Heart right ventricle (tissue), 16 donors: ENCODE results near the gene PREX1. TPM values are rescaled to one million over a fixed set of nuclear protein-coding genes. Genes with fewer than 3 reads are reported as not detected.

Source experiments
- ATAC-seq, 8 donors: fragments of 200-7000 bp; cut with Tn5 transposase; one replicate each; pipeline ENCODE4 v1.9.1; 2020; ENCODE audit warnings: mild to moderate bottlenecking in 8 of 8, moderate library complexity in 8 of 8, moderate number of reproducible peaks in 1 of 8
- DNase-seq, 2 donors: peaks; one replicate each; pipeline ENCODE4 v3.0.0-alpha.2; 2020
- H3K27ac ChIP-seq, 10 donors: fragments of 200-600 bp; sonication (generic) in 2 of 10; one replicate each; pipeline versions ENCODE4 v1.5.0 to v1.8.0; 2020 to 2022; ENCODE audit warnings: mild to moderate bottlenecking in 3 of 10
- H3K27me3 ChIP-seq, 7 donors: fragments of 200-600 bp; one replicate each; pipeline ENCODE4 v1.8.0; 2021 to 2022; ENCODE audit warnings: mild to moderate bottlenecking in 2 of 7
- H3K36me3 ChIP-seq, 9 donors: fragments of 200-600 bp; sonication (generic) in 1 of 9; one replicate each; pipeline versions ENCODE4 v1.5.0 to v1.8.0; 2020 to 2022; ENCODE audit warnings: mild to moderate bottlenecking in 2 of 9
- H3K4me1 ChIP-seq, 9 donors: fragments of 200-600 bp; sonication (generic) in 1 of 9; one replicate each; pipeline versions ENCODE4 v1.5.0 to v1.8.0; 2020 to 2022; ENCODE audit warnings: mild to moderate bottlenecking in 4 of 9
- H3K4me3 ChIP-seq, 10 donors: fragments of 200-600 bp; sonication (generic) in 2 of 10; one replicate each; pipeline versions ENCODE4 v1.5.0 to v1.8.0; 2020 to 2022; ENCODE audit warnings: mild to moderate bottlenecking in 7 of 10, moderate library complexity in 2 of 10
- H3K9me3 ChIP-seq, 11 donors: fragments of 200-600 bp in 10 of 11; sonication (generic) in 2 of 11; one replicate each; pipeline versions ENCODE4 v1.5.0 to v1.8.0; 2013 to 2022; ENCODE audit warnings: mild to moderate bottlenecking in 2 of 11, control low read depth in 1 of 11, moderate library complexity in 1 of 11
- WGBS, 2 donors: extraction: QIAGEN DNeasy Blood & Tissue Kit; methylation state at CpG; one replicate each; pipeline ENCODE4 v1.1.7; 2013; ENCODE audit warnings: inconsistent platforms in 1 of 2; 5-methylcytosine and 5-hydroxymethylcytosine counted together
- intact Hi-C, 10 donors: fragments of 100-400 bp; cut with DNase I; formaldehyde crosslinking; loops; one replicate each; pipeline versions ENCODE4 v1.11.1 to v1.14.2; 2022
- polyA plus RNA-seq, 2 donors: library from polyadenylated mRNA; stranded (reverse); fragments of 200-250 nt; gene quantifications; one replicate each; pipeline ENCODE4 v1.2.3, GENCODE V29; 2013
- total RNA-seq, 10 donors: library from RNA; stranded (reverse); fragmentation: NEBNext Ultra II Directional in 3 of 10; extraction: Animal tissue kit (Norgen Biotek cat#: 25700) in 3 of 10; gene quantifications; one replicate each; pipeline versions ENCODE4 v1.2.1 to v1.2.4, GENCODE V29; 2021 to 2023
- TF ChIP-seq, protein P1 (sequence below), 9 donors: fragments of 200-600 bp; sonication (generic) in 2 of 9; IDR thresholded peaks; one replicate each; pipeline versions ENCODE4 v1.5.0 to v1.8.0; 2021 to 2022; ENCODE audit warnings: antibody characterized with exemption in 9 of 9, mild to moderate bottlenecking in 5 of 9, moderate library complexity in 1 of 9
- donor health status: Arrhythmogenic right ventricular cardiomyopathy.
- donor health status: ischemic (EF 13 %, LVEDD 7.1; RV severe dilation, severe dysfunction).
- donor health status: healthy with polysubstance abuse.
- donor health status: DM: no; HTN: yes; CAD: no.
- donor health status: DM: no; HTN: no; CAD: no.
- donor health status: ischemic (EF 25% LVEDD 6.9; RV normal size, moderate dysfunction).
- donor health status: ischemic (EF 25% LVEDD 5.7; RV mildly dilated, moderate dysfunction).
- donor health status: healthy.
- donor health status: DM: yes; HTN: yes; CAD: no.
- donor health status: Ischemic cardiomyopathy.
- donor health status: ischemic (EF 35%, LVEDD 5.7; RV mildly dilated, moderate dysfunction).
- donor health status: nonischemic (EF 11% LVEDD 7.7; RV severe dilation, severe dysfunction).
- donor health status: DM: yes; HTN: yes; CAD: no.
- donor health status: PGD.
- donor health status: ischemic (EF 29% LVEDD 5.4; RV normal size, mild dysfunction).
- donor health status: nonischemic (EF 23%, LVEDD 6.1; RV moderate dilation, normal function).

PREX1 gene
- total and polyA plus RNA-seq, 12 donors, result 4.6 to 23.4 (median 8.8) TPM

DNA sequence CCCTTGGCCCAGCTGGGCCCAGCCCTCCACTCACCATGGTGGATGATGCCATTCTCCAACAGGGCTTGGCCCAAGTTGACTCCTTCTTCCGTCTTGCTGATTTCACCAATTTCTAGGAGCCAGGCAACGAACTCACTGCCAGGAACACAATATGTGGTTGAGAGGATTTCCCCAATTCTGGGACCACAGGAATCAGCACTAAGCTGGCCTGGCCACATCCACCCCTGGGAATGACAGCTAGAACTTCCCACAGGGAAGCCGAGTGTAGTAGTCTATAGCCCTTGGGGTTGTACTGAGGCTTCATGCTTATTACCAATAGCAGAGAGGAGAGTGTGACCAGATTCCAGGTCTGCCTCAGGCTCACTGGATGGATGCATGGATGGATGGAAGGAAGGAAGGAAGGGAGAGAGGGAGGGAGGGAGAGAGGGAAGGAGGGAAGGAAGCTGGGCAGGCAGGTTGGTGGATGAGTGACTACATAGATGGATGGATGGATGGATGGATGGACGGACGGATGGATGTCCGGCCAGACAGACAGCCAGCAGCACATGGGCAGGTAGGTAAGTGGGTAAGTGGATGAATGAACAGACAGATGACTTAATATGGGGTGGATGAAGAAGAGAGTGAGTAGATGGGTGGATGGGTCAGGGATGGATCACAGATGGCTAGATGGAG lies 146.5 kb downstream of the PREX1 start:
- H3K36me3 ChIP-seq, result peaks cover 0 to 89% (median 0%) of the 10 kb centered on the region in 9 donors
- 73 to 85% methylated on average over 6 of the region's 6 CpGs for WGBS, 2 donors
- intact Hi-C loops, result loop anchor here in 4 of 10 donors (5.0 to 10.0 kb wide), 4 partner anchors 71 to 146 kb away; partner anchors contain the start of gene PREX1 (in 4 of the 4)
- TF ChIP-seq, protein P1, sequence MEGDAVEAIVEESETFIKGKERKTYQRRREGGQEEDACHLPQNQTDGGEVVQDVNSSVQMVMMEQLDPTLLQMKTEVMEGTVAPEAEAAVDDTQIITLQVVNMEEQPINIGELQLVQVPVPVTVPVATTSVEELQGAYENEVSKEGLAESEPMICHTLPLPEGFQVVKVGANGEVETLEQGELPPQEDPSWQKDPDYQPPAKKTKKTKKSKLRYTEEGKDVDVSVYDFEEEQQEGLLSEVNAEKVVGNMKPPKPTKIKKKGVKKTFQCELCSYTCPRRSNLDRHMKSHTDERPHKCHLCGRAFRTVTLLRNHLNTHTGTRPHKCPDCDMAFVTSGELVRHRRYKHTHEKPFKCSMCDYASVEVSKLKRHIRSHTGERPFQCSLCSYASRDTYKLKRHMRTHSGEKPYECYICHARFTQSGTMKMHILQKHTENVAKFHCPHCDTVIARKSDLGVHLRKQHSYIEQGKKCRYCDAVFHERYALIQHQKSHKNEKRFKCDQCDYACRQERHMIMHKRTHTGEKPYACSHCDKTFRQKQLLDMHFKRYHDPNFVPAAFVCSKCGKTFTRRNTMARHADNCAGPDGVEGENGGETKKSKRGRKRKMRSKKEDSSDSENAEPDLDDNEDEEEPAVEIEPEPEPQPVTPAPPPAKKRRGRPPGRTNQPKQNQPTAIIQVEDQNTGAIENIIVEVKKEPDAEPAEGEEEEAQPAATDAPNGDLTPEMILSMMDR (IDR thresholded peaks at IDR 0.05), result no peak
- peaks cover 24 to 59% (median 46%) of the 10 kb centered on the region in 9 donors for H3K4me1 ChIP-seq
- no peak for DNase-seq
- H3K27me3 ChIP-seq, result no peaks in the 10 kb centered on the region
- no peak overlapping the region for H3K27ac ChIP-seq
- no peaks in the 10 kb centered on the region for H3K9me3 ChIP-seq
- H3K4me3 ChIP-seq, result no peak overlapping the region
- no peak for ATAC-seq

DNA sequence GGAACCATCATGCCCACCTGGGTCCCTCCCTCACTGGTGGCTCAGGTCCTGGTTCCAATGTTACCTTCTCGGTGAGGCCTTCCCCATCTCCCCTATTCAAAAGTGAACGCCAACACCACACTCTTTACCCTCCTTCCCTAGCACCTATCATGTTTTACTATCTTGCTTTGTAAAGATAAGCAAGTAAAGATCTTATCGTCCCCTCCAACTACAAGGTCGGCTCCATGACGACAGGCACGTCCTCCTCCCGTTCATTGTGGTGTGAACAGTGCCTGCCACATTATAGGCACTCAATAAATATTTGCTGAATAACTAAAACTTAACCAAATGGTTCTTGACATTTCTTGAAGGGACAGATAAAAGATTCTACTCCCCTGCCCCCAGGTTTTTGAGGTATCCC lies 147.1 kb downstream of the PREX1 start:
- Histone ChIP-seq H3K4me3 (no peak overlapping the region), H3K9me3 (no peaks in the 10 kb centered on the region), H3K27ac (no peak overlapping the region), H3K36me3 (peaks cover 0 to 96% (median 0%) of the 10 kb centered on the region in 9 donors), H3K27me3 (no peaks in the 10 kb centered on the region), H3K4me1 (peaks cover 24 to 52% (median 39%) of the 10 kb centered on the region in 9 donors)
- no peak for ATAC-seq
- TF ChIP-seq, protein P1 (IDR thresholded peaks at IDR 0.05), result no peak
- no peak for DNase-seq
- intact Hi-C loops, result loop anchor here in 4 of 10 donors (5.0 to 10.0 kb wide), 4 partner anchors 72 to 147 kb away; partner anchors contain the start of gene PREX1 (in 4 of the 4)
- 95 to 96% methylated on average over 7 of the region's 7 CpGs for WGBS, 2 donors

DNA sequence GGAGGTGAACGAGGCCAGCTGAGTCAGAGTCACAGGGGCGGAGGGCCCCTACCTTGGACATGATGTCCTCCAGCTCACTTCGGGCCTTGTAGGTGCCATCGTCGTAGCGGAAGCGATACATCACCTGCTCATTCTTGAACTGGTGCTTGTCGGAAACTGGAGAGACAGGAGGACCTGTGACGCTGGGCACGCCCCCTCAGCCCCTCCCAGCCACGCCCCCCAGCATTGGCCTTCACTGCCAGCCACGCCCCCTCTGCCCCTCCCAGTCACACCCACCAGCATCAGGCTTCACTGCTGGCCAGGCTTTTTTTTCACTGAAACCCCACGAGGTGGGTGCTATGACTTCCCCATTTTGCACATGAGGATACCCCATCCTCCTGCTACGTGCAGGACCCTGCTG lies 148.2 kb downstream of the PREX1 start:
- TF ChIP-seq, protein P1 (IDR thresholded peaks at IDR 0.05), result no peak
- Histone ChIP-seq H3K27me3 (no peaks in the 10 kb centered on the region), H3K4me3 (no peak overlapping the region), H3K9me3 (no peaks in the 10 kb centered on the region), H3K27ac (no peak overlapping the region), H3K4me1 (peaks cover 22 to 42% (median 30%) of the 10 kb centered on the region in 9 donors), H3K36me3 (peaks cover 0 to 96% (median 0%) of the 10 kb centered on the region in 9 donors)
- WGBS, 2 donors, result 93 to 94% methylated on average over 14 of the region's 14 CpGs
- ATAC-seq, result no peak
- no peak for DNase-seq
- intact Hi-C loops, result no loop called here

DNA sequence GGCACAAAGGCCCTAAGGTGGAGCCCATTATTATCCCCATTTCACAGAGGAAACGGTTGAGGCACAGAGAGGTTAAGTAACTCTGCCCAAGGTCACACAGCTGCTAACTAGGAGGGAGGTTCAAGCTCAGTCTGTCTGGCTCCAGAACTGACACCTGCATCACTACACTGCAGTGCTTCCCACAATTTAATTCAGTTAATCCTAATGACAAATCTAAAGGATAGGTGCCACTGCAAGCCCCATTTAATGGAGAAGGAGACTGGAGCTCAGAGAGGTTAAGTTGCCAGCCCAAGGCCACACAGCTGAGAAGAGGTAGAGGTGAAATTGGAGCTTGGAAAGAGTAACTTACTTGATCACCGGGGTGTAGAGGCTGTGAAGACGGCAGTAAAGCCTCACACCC lies 148.8 kb downstream of the PREX1 start:
- H3K27ac ChIP-seq, result no peak overlapping the region
- H3K27me3 ChIP-seq, result no peaks in the 10 kb centered on the region
- no peak for ATAC-seq
- no peak overlapping the region for H3K4me3 ChIP-seq
- intact Hi-C loops, result no loop called here
- DNase-seq, result no peak
- WGBS, 2 donors, result 97% methylated on average over 3 of the region's 3 CpGs
- no peaks in the 10 kb centered on the region for H3K9me3 ChIP-seq
- H3K36me3 ChIP-seq, result peaks cover 0 to 96% (median 0%) of the 10 kb centered on the region in 9 donors
- TF ChIP-seq, protein P1 (IDR thresholded peaks at IDR 0.05), result no peak
- peaks cover 16 to 36% (median 24%) of the 10 kb centered on the region in 9 donors for H3K4me1 ChIP-seq
